GM03348 (cell line): ENCODE measurements around the gene ADAMTSL4.
"Not testable (repeated sequence)": the region's sequence is repeated elsewhere in the genome, so short reads cannot be mapped to it uniquely, and the experiment has no call there.

Experiments used
- DNase-seq: peaks from one replicate; pipeline ENCODE4 v3.0.0; 2012; ENCODE audit warnings: low spot score

The ADAMTSL4 gene

GRCh38 chr1:150555198-150555970 is 6.2 kb downstream of the ADAMTSL4 start:
- no peak for DNase-seq

DNA sequence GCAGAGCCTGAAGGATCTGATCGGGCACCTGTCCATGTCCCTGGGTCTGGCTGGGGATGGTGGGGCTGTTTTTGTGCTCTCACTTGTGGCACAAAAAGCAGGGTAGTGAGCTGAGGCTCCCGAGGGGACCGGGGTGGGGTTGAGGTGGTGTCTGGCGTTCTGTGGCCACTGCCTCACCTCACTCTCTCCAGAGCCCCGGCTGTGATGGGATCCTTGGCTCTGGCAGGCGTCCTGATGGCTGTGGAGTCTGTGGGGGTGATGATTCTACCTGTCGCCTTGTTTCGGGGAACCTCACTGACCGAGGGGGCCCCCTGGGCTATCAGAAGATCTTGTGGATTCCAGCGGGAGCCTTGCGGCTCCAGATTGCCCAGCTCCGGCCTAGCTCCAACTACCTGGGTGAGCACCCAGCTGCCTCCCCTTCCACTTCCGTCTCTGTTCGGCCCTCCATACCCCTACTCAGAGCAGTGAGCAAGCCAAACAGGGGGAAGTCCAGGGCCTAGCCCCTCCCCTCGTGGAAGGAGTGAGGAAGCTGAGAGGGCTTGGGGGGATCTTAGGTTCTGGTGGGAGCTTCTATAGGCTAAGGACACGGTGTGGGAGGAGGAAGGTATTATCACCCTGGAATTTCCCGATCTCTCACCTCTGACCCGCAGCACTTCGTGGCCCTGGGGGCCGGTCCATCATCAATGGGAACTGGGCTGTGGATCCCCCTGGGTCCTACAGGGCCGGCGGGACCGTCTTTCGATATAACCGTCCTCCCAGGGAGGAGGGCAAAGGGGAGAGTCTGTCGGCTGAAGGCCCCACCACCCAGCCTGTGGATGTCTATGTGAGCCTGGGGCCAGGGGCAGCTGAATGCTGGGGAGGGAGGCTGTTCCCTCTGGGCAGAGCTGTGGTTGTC is 7.0 kb downstream of the ADAMTSL4 start:
- no peak for DNase-seq

- DNase-seq: no peak
These were observed 7.9 kb downstream of the ADAMTSL4 start for GRCh38 chr1:150557065-150557600.

GRCh38 chr1:150557813-150558212 is 8.6 kb downstream of the ADAMTSL4 start:
- DNase-seq: no peak

DNA sequence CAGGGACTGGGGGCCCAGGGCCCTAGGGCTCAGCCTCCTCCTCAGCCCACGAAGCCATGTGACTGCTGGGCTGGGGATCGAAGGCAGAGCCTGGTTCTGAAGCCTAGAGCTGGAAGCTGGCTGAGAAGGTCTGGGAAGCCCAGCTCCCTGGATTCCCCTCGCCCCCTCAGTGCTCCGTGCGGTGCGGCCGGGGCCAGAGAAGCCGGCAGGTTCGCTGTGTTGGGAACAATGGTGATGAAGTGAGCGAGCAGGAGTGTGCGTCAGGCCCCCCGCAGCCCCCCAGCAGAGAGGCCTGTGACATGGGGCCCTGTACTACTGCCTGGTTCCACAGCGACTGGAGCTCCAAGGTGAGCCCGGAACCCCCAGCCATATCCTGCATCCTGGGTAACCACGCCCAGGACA is 9.1 kb downstream of the ADAMTSL4 start:
- DNase-seq: no peak

DNA sequence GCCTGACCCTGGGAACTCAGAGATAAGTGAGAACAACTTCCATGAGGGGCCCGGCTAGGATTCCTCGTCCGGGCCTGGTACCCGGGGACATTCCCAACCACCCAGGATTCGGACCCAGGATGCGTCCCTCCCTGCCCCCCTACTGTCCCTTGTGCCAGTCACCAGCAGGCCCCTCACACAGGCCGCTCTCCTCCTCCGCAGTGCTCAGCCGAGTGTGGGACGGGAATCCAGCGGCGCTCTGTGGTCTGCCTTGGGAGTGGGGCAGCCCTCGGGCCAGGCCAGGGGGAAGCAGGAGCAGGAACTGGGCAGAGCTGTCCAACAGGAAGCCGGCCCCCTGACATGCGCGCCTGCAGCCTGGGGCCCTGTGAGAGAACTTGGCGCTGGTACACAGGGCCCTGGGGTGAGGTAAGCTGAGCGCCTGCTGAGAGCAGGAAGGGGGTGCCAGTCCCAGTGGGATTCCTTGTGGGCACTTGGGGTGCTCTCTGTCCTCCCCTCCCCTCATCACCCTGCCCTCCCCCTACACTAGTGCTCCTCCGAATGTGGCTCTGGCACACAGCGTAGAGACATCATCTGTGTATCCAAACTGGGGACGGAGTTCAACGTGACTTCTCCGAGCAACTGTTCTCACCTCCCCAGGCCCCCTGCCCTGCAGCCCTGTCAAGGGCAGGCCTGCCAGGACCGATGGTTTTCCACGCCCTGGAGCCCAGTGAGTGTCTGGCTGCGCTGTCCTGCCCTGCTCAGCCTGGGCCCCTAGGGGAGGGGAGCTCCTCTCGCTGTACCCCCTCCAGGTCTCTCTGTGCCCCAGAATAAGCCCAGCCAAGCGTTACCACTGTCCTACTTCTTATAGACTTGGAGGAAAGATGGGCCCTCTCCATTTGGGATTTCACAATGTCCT is 9.8 kb downstream of the ADAMTSL4 start:
- no peak for DNase-seq

DNA sequence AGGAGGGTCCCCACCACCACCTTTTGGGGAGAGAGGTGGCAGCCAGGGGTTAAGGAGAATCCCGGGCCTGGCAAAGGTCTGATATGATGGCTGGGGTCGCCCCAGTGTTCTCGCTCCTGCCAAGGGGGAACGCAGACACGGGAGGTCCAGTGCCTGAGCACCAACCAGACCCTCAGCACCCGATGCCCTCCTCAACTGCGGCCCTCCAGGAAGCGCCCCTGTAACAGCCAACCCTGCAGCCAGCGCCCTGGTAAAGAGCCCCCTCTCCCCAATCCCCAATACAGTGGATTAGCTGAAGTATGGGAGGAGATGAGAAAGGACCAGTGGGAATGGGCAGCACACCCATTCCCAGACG is 10.4 kb downstream of the ADAMTSL4 start:
- no peak for DNase-seq

- peak; percentile 68 for DNase-seq
These were observed 10.8 kb downstream of the ADAMTSL4 start for GRCh38 chr1:150560011-150560438.

GRCh38 chr1:150560576-150561253 is 11.5 kb downstream of the ADAMTSL4 start:
- peak; percentile 83 for DNase-seq

DNA sequence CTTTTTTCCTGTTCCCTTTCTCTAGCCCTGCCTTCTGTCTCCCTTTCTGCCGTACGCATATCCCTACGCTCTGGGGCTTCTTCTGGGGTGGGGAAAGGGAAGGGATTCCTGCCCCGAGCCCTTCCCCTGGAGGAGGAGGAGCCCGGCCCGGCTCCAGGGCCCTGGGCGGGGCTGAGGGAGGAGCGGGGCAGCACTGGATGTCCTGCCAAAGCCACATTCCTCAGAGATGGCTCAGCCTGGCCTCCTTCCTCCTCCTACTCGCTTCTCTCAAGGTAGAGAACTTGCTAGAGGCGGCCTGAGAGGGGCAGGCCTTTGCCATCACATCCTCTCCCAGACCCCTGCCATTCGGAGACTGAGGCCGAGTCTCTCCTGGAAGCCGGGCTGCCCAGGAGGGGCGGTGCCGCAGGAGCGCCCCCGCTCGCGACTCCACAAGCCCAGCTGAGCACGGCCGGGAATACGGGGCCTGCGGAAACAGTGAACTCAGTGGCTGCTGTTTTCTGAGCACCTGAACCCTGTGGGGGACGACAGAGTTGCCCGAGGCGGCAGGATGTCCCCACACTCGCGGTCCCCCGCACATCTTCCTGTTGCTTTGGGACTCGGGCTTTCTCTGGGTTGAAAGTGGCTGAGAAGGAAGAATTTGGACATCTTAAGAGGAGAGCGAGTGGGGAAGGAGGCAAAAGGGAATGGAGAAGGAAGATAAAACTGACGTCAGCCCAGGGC is 12.2 kb downstream of the ADAMTSL4 start:
- DNase-seq: peak; percentile 96

GRCh38 chr1:150561974-150562445 is 12.8 kb downstream of the ADAMTSL4 start:
- peak; percentile 94 for DNase-seq

DNA sequence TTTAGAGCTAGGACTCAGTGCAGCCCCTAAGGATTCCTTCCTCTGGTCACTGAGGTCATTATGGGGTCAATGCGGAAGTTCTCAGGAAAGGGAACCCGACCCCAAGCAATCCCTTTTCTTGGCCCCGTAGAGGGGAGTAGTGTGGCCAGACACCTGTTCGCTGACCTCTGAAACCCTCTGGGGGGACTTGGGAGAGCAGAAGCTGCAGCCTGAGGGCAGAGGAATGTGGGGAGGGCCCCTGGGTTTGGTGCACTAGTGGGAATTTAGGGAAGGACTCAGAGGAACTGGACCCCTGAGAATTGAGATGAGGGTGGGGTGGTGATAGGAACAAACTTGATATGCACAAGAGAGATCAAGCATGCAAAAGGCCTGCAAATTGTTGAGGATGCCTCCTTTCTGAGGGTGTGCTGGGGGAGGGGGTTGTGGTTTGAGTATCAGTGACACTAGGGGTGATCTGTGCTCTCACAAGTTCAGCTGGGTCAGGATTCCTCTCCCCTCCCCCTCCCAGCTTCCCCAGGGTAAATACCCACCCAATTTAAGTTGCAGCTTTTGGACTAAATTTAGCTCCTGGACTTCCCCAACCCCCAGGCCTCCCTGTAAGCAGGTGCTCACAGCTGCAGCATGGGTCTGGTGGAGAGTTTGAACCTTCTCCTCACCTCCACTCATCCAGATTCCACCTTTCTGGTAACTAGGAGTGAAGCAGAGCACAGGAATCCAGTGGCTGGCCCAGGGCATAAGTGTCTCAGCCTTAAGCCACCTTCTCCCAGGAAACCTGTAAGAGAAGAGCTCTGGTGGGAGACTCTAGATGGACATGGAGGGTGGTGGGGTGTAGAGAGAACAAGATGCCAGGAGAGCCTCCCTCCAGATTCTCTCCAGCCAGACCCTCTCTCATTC is 13.5 kb downstream of the ADAMTSL4 start:
- DNase-seq: no peak

- no peak for DNase-seq
These were observed 14.3 kb downstream of the ADAMTSL4 start for GRCh38 chr1:150563340-150564038.

DNA sequence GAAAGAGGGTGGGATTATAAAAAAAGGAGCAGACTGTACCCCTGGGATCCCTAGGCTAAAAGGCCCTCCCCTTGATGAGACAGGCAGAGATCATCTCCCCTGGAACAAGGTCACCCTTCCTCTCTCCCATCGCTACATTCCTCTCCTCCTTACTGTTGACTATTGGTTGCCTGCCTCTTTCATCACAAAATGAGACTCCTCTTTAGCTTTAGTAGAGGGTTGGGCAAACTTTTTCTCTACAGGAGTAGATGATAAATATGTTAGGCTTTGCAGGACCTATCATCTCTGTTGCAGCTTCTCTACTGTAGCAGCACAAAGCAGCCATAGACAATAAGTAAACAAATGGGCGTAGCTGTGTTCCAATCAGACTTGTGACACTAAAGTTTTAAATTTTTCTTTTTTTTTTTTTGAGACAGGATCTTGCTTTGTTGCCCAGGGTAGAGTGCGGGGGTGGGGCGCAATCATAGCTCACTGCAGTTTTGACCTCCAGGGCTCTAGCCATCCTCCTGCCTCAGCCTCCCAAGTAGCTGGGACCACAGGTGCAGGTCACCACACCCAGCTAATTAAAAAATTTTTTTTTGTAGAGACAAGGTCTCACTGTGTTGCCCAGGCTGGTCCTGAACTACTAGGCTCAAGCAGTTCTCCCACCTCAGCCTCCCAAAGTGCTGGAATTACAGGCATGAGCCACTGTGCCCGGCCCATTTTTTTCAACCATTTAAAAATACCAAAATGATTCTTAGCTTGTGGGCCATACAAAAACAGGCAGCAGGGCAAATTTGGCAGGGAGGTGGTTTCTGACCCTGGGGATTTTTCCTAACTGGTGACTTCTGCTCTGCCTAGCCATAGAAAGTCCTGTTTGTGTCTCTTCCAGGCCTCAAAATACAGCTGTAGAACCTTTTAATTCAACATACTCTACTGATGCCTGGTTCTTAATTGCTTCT is 15.1 kb downstream of the ADAMTSL4 start:
- DNase-seq: peak; percentile 50

- DNase-seq: not testable (repeated sequence)
These were observed 16.2 kb downstream of the ADAMTSL4 start for GRCh38 chr1:150565240-150565991.

GRCh38 chr1:150566589-150567340 is 17.6 kb downstream of the ADAMTSL4 start:
- no peak for DNase-seq
